Left hindlimb (tissue), 1 donor: ENCODE measurements around the gene B4GALNT2.

ENCODE experiments used
- DNase-seq: peaks from one replicate; pipeline ENCODE4 v3.0.0-alpha.2; 2018

B4GALNT2 gene

GRCh38 chr17:49216482-49216881 is 83.9 kb downstream of the B4GALNT2 start:
- no peak for DNase-seq

- DNase-seq, result no peak
Measured at GRCh38 chr17:49216953-49217650, 84.5 kb downstream of the B4GALNT2 start.

- DNase-seq, result peak; percentile 47
Measured at GRCh38 chr17:49217651-49218413, 85.3 kb downstream of the B4GALNT2 start.

GRCh38 chr17:49218941-49219913 is 86.7 kb downstream of the B4GALNT2 start:
- DNase-seq, result peak; percentile 51

- DNase-seq, result peak; percentile 55
Measured at GRCh38 chr17:49219987-49220386, 87.4 kb downstream of the B4GALNT2 start.

GRCh38 chr17:49223168-49223516 is 90.6 kb downstream of the B4GALNT2 start:
- no peak for DNase-seq

GRCh38 chr17:49223517-49224197 is 91.1 kb downstream of the B4GALNT2 start:
- peak; percentile 60 for DNase-seq

- no peak for DNase-seq
Measured at GRCh38 chr17:49224198-49224996, 91.8 kb downstream of the B4GALNT2 start.

- no peak for DNase-seq
Measured at GRCh38 chr17:49224997-49225337, 92.4 kb downstream of the B4GALNT2 start.

GRCh38 chr17:49225554-49226236 is 93.1 kb downstream of the B4GALNT2 start:
- no peak for DNase-seq
